ENCODE data around the gene PECR.
A peak's percentile ranks its signal among the peaks of the same experiment; 100 is the strongest.

The PECR gene

GRCh38 chr2:216104691-216105090, 23.1 kb upstream of the PECR start:
- H3K4me3 ChIP-seq (ENCODE audit: extremely low read depth, insufficient read depth, low read length, poor library complexity, severe bottlenecking), result no peak overlapping the region
- H3K36me3 ChIP-seq (ENCODE audit: control insufficient read depth, insufficient read depth, low read length), result peaks cover 14% of the 10 kb centered on the region
- H3K4me1 ChIP-seq (ENCODE audit: control insufficient read depth, insufficient read depth, low read length, poor library complexity, severe bottlenecking), result peaks cover 6% of the 10 kb centered on the region
- H3K9me3 ChIP-seq (ENCODE audit: control insufficient read depth, low read length), result no peaks in the 10 kb centered on the region
- H3K27ac ChIP-seq (ENCODE audit: low read depth, low read length, severe bottlenecking), result no peak overlapping the region
- no CpG with 5 or more reads among the region's 3 CpGs for WGBS, 2 experiments (ENCODE audit: insufficient coverage in 2 of 2)

- H3K9me3 ChIP-seq (ENCODE audit: control insufficient read depth, low read length), result no peaks in the 10 kb centered on the region
- H3K4me1 ChIP-seq (ENCODE audit: control insufficient read depth, insufficient read depth, low read length, poor library complexity, severe bottlenecking), result peaks cover 6% of the 10 kb centered on the region
- H3K4me3 ChIP-seq (ENCODE audit: extremely low read depth, insufficient read depth, low read length, poor library complexity, severe bottlenecking), result no peak overlapping the region
- H3K27ac ChIP-seq (ENCODE audit: low read depth, low read length, severe bottlenecking), result no peak overlapping the region
- H3K36me3 ChIP-seq (ENCODE audit: control insufficient read depth, insufficient read depth, low read length), result peaks cover 15% of the 10 kb centered on the region
- 86 to 100% methylated on average over 1 of the region's 1 CpG for WGBS, 2 experiments (ENCODE audit: insufficient coverage in 2 of 2)
These were observed 21.6 kb upstream of the PECR start for GRCh38 chr2:216103213-216103612.

GRCh38 chr2:216101109-216101508, 19.5 kb upstream of the PECR start:
- Histone ChIP-seq H3K27ac (ENCODE audit: low read depth, low read length, severe bottlenecking) (no peak overlapping the region), H3K9me3 (ENCODE audit: control insufficient read depth, low read length) (no peaks in the 10 kb centered on the region), H3K4me3 (ENCODE audit: extremely low read depth, insufficient read depth, low read length, poor library complexity, severe bottlenecking) (no peak overlapping the region), H3K36me3 (ENCODE audit: control insufficient read depth, insufficient read depth, low read length) (peaks cover 23% of the 10 kb centered on the region), H3K4me1 (ENCODE audit: control insufficient read depth, insufficient read depth, low read length, poor library complexity, severe bottlenecking) (no peaks in the 10 kb centered on the region)
- WGBS, 2 experiments (ENCODE audit: insufficient coverage in 2 of 2), result 100% methylated on average over 3 of the region's 4 CpGs

GRCh38 chr2:216098421-216099334, 17.1 kb upstream of the PECR start:
- Histone ChIP-seq H3K27ac (ENCODE audit: low read depth, low read length, severe bottlenecking) (no peak overlapping the region), H3K4me3 (ENCODE audit: extremely low read depth, insufficient read depth, low read length, poor library complexity, severe bottlenecking) (no peak overlapping the region), H3K36me3 (ENCODE audit: control insufficient read depth, insufficient read depth, low read length) (peaks cover 23% of the 10 kb centered on the region), H3K9me3 (ENCODE audit: control insufficient read depth, low read length) (no peaks in the 10 kb centered on the region), H3K4me1 (ENCODE audit: control insufficient read depth, insufficient read depth, low read length, poor library complexity, severe bottlenecking) (no peaks in the 10 kb centered on the region)
- 92 to 94% methylated on average over 8 to 9 of the region's 9 CpGs for WGBS, 2 experiments (ENCODE audit: insufficient coverage in 2 of 2)

GRCh38 chr2:216094701-216095100, 13.1 kb upstream of the PECR start:
- Histone ChIP-seq H3K36me3 (ENCODE audit: control insufficient read depth, insufficient read depth, low read length) (peaks cover 10% of the 10 kb centered on the region), H3K9me3 (ENCODE audit: control insufficient read depth, low read length) (no peaks in the 10 kb centered on the region), H3K27ac (ENCODE audit: low read depth, low read length, severe bottlenecking) (no peak overlapping the region), H3K4me3 (ENCODE audit: extremely low read depth, insufficient read depth, low read length, poor library complexity, severe bottlenecking) (no peak overlapping the region), H3K4me1 (ENCODE audit: control insufficient read depth, insufficient read depth, low read length, poor library complexity, severe bottlenecking) (no peaks in the 10 kb centered on the region)
- WGBS, 2 experiments (ENCODE audit: insufficient coverage in 2 of 2), result 100% methylated on average over 2 to 3 of the region's 3 CpGs

- H3K36me3 ChIP-seq (ENCODE audit: control insufficient read depth, insufficient read depth, low read length), result peaks cover 6% of the 10 kb centered on the region
- H3K9me3 ChIP-seq (ENCODE audit: control insufficient read depth, low read length), result no peaks in the 10 kb centered on the region
- no peaks in the 10 kb centered on the region for H3K4me1 ChIP-seq (ENCODE audit: control insufficient read depth, insufficient read depth, low read length, poor library complexity, severe bottlenecking)
- no peak overlapping the region for H3K4me3 ChIP-seq (ENCODE audit: extremely low read depth, insufficient read depth, low read length, poor library complexity, severe bottlenecking)
- no peak overlapping the region for H3K27ac ChIP-seq (ENCODE audit: low read depth, low read length, severe bottlenecking)
- 80 to 82% methylated on average over 1 to 2 of the region's 2 CpGs for WGBS, 2 experiments (ENCODE audit: insufficient coverage in 2 of 2)
These were observed 11.0 kb upstream of the PECR start for GRCh38 chr2:216092646-216093045.

- Histone ChIP-seq H3K4me1 (ENCODE audit: control insufficient read depth, insufficient read depth, low read length, poor library complexity, severe bottlenecking) (peaks cover 2% of the 10 kb centered on the region), H3K9me3 (ENCODE audit: control insufficient read depth, low read length) (no peaks in the 10 kb centered on the region), H3K36me3 (ENCODE audit: control insufficient read depth, insufficient read depth, low read length) (no peaks in the 10 kb centered on the region), H3K4me3 (ENCODE audit: extremely low read depth, insufficient read depth, low read length, poor library complexity, severe bottlenecking) (no peak overlapping the region), H3K27ac (ENCODE audit: low read depth, low read length, severe bottlenecking) (no peak overlapping the region)
- WGBS, 2 experiments (ENCODE audit: insufficient coverage in 2 of 2), result no CpG with 5 or more reads among the region's 1 CpG
These were observed 8.8 kb upstream of the PECR start for GRCh38 chr2:216090369-216090786.

GRCh38 chr2:216086207-216086893, 4.7 kb upstream of the PECR start:
- H3K4me1 ChIP-seq (ENCODE audit: control insufficient read depth, insufficient read depth, low read length, poor library complexity, severe bottlenecking), result peaks cover 25% of the 10 kb centered on the region
- no peak overlapping the region for H3K4me3 ChIP-seq (ENCODE audit: extremely low read depth, insufficient read depth, low read length, poor library complexity, severe bottlenecking)
- no peaks in the 10 kb centered on the region for H3K9me3 ChIP-seq (ENCODE audit: control insufficient read depth, low read length)
- H3K27ac ChIP-seq (ENCODE audit: low read depth, low read length, severe bottlenecking), result no peak overlapping the region
- 100% methylated on average over 1 to 2 of the region's 2 CpGs for WGBS, 2 experiments (ENCODE audit: insufficient coverage in 2 of 2)
- no peaks in the 10 kb centered on the region for H3K36me3 ChIP-seq (ENCODE audit: control insufficient read depth, insufficient read depth, low read length)

GRCh38 chr2:216084547-216084946, 2.9 kb upstream of the PECR start:
- H3K9me3 ChIP-seq (ENCODE audit: control insufficient read depth, low read length), result no peaks in the 10 kb centered on the region
- peaks cover 29% of the 10 kb centered on the region for H3K4me1 ChIP-seq (ENCODE audit: control insufficient read depth, insufficient read depth, low read length, poor library complexity, severe bottlenecking)
- 59 to 74% methylated on average over 3 of the region's 3 CpGs for WGBS, 2 experiments (ENCODE audit: insufficient coverage in 2 of 2)
- no peaks in the 10 kb centered on the region for H3K36me3 ChIP-seq (ENCODE audit: control insufficient read depth, insufficient read depth, low read length)
- H3K4me3 ChIP-seq (ENCODE audit: extremely low read depth, insufficient read depth, low read length, poor library complexity, severe bottlenecking), result no peak overlapping the region
- peak overlapping the region; percentile 87 for H3K27ac ChIP-seq (ENCODE audit: low read depth, low read length, severe bottlenecking)

GRCh38 chr2:216083464-216084281, 2.1 kb upstream of the PECR start:
- 49 to 51% methylated on average over 10 to 11 of the region's 11 CpGs for WGBS, 2 experiments (ENCODE audit: insufficient coverage in 2 of 2)
- Histone ChIP-seq H3K36me3 (ENCODE audit: control insufficient read depth, insufficient read depth, low read length) (no peaks in the 10 kb centered on the region), H3K4me1 (ENCODE audit: control insufficient read depth, insufficient read depth, low read length, poor library complexity, severe bottlenecking) (peaks cover 29% of the 10 kb centered on the region), H3K9me3 (ENCODE audit: control insufficient read depth, low read length) (no peaks in the 10 kb centered on the region), H3K4me3 (ENCODE audit: extremely low read depth, insufficient read depth, low read length, poor library complexity, severe bottlenecking) (no peak overlapping the region), H3K27ac (ENCODE audit: low read depth, low read length, severe bottlenecking) (peak overlapping the region; percentile 87)
